ENCODE results near the gene ADCY7.

GRCh38 chr16:50259334-50260205, 6.8 kb upstream of the ADCY7 start:
- TF ChIP-seq, protein P1, sequence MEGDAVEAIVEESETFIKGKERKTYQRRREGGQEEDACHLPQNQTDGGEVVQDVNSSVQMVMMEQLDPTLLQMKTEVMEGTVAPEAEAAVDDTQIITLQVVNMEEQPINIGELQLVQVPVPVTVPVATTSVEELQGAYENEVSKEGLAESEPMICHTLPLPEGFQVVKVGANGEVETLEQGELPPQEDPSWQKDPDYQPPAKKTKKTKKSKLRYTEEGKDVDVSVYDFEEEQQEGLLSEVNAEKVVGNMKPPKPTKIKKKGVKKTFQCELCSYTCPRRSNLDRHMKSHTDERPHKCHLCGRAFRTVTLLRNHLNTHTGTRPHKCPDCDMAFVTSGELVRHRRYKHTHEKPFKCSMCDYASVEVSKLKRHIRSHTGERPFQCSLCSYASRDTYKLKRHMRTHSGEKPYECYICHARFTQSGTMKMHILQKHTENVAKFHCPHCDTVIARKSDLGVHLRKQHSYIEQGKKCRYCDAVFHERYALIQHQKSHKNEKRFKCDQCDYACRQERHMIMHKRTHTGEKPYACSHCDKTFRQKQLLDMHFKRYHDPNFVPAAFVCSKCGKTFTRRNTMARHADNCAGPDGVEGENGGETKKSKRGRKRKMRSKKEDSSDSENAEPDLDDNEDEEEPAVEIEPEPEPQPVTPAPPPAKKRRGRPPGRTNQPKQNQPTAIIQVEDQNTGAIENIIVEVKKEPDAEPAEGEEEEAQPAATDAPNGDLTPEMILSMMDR (IDR thresholded peaks at IDR 0.05 in 8 of 11, conservative IDR thresholded peaks at IDR 0.05 in 3 of 11), result no peak
- peak; percentile 27 to 63 (median 52) for TF ChIP-seq POLR2AphosphoS5 (IDR thresholded peaks at IDR 0.05)
